Activated naive CD4-positive, alpha-beta T cell treated with anti-CD3 and anti-CD28 coated beads, Interleukin-2, amount 50 U/mL, for 72 hours (primary cell): ENCODE measurements around the gene VPS13C. TPM values are rescaled to one million over a fixed set of nuclear protein-coding genes. Genes with fewer than 3 reads are reported as not detected.
"Not testable (repeated sequence)": the region's sequence is repeated elsewhere in the genome, so short reads cannot be mapped to it uniquely, and the experiment has no call there.

ENCODE experiments used
- ATAC-seq, 2 donors: fragments of 150-1000 bp; cut with Tn5 transposase; 2 replicates each; pipeline ENCODE4 v1.10.0; 2021; ENCODE audit warnings: mild to moderate bottlenecking in 2 of 2, moderate library complexity in 2 of 2
- DNase-seq, 2 donors: peaks; one replicate each; pipeline ENCODE4 v3.0.0; 2021 to 2022; ENCODE audit warnings: low spot score in 2 of 2
- H3K27ac Mint-ChIP-seq, 2 donors: one replicate each; pipeline ENCODE4 v1.8.0; 2022; ENCODE audit warnings: mild to moderate bottlenecking in 2 of 2, mixed read lengths in 2 of 2
- H3K36me3 Mint-ChIP-seq, 2 donors: one replicate each; pipeline ENCODE4 v1.8.0; 2022; ENCODE audit warnings: mixed read lengths in 2 of 2
- H3K9me3 Mint-ChIP-seq, 2 donors: one replicate each; pipeline ENCODE4 v1.8.0; 2022; ENCODE audit warnings: mixed read lengths in 2 of 2
- total RNA-seq, 2 donors: library from RNA; stranded (reverse); gene quantifications; one replicate each; pipeline ENCODE4 v1.2.3, GENCODE V29; 2022

VPS13C gene
- total RNA-seq, 2 donors from 2014 or later: 59.4 to 61.0 TPM

- no peak overlapping the region for H3K27ac Mint-ChIP-seq
Observed at GRCh38 chr15:62020576-62021160, 39.6 kb downstream of the VPS13C start.

GRCh38 chr15:62005354-62005753, 54.9 kb downstream of the VPS13C start:
- not testable (repeated sequence) for ATAC-seq, DNase-seq, H3K9me3 Mint-ChIP-seq, H3K36me3 Mint-ChIP-seq, H3K27ac Mint-ChIP-seq

More at GRCh38 chr15:62020576-62021160, 39.6 kb downstream of the VPS13C start:
- ATAC-seq: no peak
- Mint-ChIP-seq H3K9me3 (peaks cover 3 to 11% of the 10 kb centered on the region in 2 donors), H3K36me3 (peaks cover 26 to 34% of the 10 kb centered on the region in 2 donors)
- no peak for DNase-seq

- Mint-ChIP-seq H3K36me3 (peaks cover 17 to 31% of the 10 kb centered on the region in 2 donors), H3K9me3 (peaks cover 0 to 4% of the 10 kb centered on the region in 2 donors), H3K27ac (no peak overlapping the region)
- DNase-seq (no peak), ATAC-seq (no peak)
Observed at GRCh38 chr15:61997786-61998185, 62.5 kb downstream of the VPS13C start.

DNA sequence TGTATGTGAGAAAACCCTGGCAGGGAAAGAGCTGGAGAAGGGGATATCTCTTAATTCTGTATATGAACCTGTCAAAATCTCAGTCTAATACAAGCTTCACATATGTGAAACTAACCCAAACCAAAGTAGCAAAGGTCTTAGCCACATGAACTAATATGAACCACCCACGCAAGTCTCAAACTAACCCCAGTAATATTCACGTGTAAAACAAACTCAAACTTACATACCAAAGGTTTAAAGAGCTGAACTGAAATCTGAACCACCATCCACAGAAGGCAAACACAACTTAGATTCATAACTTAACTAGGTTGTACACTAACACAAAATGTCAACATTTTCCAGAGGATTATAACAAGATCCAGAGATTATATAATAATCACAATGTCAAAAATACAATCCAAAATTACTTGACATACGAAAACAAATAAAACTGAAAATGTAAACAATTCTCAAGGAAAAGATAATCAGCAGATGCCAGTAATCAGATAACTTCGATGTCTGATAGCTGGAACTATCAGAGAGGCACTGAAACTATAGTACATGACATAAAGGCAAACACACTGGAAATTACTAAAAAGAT, 64.1 kb downstream of the VPS13C start:
- no peak overlapping the region for H3K27ac Mint-ChIP-seq
- ATAC-seq (no peak), DNase-seq (no peak)
- peaks cover 17 to 35% of the 10 kb centered on the region in 2 donors for H3K36me3 Mint-ChIP-seq
- H3K9me3 Mint-ChIP-seq: peaks cover 0 to 4% of the 10 kb centered on the region in 2 donors

GRCh38 chr15:61994216-61994615, 66.0 kb downstream of the VPS13C start:
- no peak for ATAC-seq
- H3K27ac Mint-ChIP-seq: no peak overlapping the region
- H3K36me3 Mint-ChIP-seq: peaks cover 18 to 36% of the 10 kb centered on the region in 2 donors
- H3K9me3 Mint-ChIP-seq: no peaks in the 10 kb centered on the region
- no peak for DNase-seq

- ATAC-seq: no peak
- DNase-seq: no peak
- no peak overlapping the region for H3K27ac Mint-ChIP-seq
- H3K9me3 Mint-ChIP-seq: no peaks in the 10 kb centered on the region
- H3K36me3 Mint-ChIP-seq: peaks cover 17 to 45% of the 10 kb centered on the region in 2 donors
Observed at GRCh38 chr15:61992518-61992917, 67.7 kb downstream of the VPS13C start.

- no peak for DNase-seq
- ATAC-seq: no peak
- Mint-ChIP-seq H3K9me3 (no peaks in the 10 kb centered on the region), H3K36me3 (peaks cover 20 to 36% of the 10 kb centered on the region in 2 donors), H3K27ac (no peak overlapping the region)
Observed at GRCh38 chr15:61989667-61990066, 70.6 kb downstream of the VPS13C start.

DNA sequence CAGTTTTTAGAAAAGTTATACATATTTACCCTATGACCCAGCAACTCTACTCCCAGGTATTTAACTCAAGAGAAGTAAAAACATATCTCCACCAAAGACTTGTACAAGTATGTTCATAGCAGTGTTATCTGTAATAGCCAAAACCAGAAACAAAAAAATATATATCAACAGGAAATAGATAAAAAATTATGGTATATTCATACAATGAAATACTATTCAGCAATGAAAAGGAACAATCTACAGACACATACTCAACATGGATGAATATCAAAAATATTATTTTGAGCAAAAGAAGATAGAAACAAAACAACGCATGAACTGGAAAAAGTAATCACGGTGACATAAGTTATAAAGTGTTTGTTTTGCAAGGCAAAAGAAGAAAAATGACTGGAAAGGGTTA, 72.4 kb downstream of the VPS13C start:
- H3K36me3 Mint-ChIP-seq: peaks cover 20 to 36% of the 10 kb centered on the region in 2 donors
- H3K9me3 Mint-ChIP-seq: no peaks in the 10 kb centered on the region
- ATAC-seq (no peak), DNase-seq (no peak)
- no peak overlapping the region for H3K27ac Mint-ChIP-seq

DNA sequence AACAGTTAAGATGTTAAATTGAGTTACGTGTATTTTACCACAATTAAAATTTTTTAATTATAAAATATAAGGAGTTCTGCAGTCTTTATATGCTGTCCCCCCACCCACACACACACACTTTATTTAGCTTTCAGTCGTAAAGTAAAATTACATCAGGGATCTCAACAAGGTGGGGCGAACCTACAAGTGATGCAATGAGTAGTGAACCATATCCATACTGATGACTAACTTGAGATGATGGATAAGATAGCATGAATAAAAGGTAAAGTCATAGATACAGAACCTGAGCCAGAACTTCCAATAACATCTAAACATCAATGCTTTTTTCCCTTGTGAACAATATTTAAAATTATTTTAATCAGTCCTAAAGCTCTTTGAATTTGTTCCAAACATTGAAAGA, 77.2 kb downstream of the VPS13C start:
- ATAC-seq (no peak), DNase-seq (no peak)
- Mint-ChIP-seq H3K9me3 (no peaks in the 10 kb centered on the region), H3K36me3 (peaks cover 18 to 30% of the 10 kb centered on the region in 2 donors), H3K27ac (no peak overlapping the region)

- no peak for ATAC-seq
- DNase-seq: no peak
- H3K27ac Mint-ChIP-seq: no peak overlapping the region
- no peaks in the 10 kb centered on the region for H3K9me3 Mint-ChIP-seq
- peaks cover 10 to 17% of the 10 kb centered on the region in 2 donors for H3K36me3 Mint-ChIP-seq
Observed at GRCh38 chr15:61978225-61978624, 82.0 kb downstream of the VPS13C start.

DNA sequence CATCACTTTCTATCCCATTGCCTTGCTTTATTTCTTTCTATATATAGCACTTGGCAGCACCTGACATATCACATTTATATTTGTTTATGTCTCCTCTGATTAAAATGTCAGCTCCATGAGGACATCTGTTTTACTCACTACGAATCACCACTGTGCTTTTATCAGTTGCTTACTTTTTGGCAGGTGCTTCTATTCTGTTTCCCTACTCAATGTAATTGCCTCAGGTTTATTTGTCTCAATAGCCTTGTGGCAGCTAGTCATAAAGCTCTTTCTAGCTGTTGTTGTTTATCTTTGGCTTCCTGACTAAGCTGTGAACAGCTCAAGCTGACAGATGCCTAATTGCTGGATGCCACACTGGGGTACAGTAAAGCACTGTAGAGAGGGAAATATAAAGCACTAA, 85.5 kb downstream of the VPS13C start:
- Mint-ChIP-seq H3K36me3 (peaks cover 10 to 14% of the 10 kb centered on the region in 2 donors), H3K27ac (peak overlapping the region in 1 of 2 donors; percentile 3), H3K9me3 (no peaks in the 10 kb centered on the region)
- ATAC-seq (no peak), DNase-seq (no peak)

DNA sequence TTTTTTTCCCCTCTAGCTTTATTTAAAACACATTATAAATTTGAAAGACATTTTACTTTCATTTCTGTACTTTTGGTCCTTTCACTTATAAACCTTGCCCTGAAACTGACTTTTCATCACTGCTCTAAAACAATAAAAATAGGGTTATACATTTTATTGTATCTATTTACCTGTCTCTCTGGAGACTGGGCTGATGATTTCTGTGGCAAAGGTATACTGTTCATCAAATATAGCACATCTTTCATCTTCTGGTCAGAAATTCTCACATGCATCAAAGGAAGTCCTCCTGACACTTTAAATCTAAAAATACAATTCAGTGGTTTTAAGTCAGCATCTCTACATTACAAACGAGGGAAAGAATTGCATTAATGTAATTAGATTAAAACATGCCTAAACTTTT, 86.1 kb downstream of the VPS13C start:
- ATAC-seq (no peak), DNase-seq (no peak)
- Mint-ChIP-seq H3K27ac (no peak overlapping the region), H3K9me3 (no peaks in the 10 kb centered on the region), H3K36me3 (peaks cover 5 to 8% of the 10 kb centered on the region in 2 donors)

- no peaks in the 10 kb centered on the region for H3K9me3 Mint-ChIP-seq
- ATAC-seq (no peak), DNase-seq (no peak)
- peaks cover 21 to 24% of the 10 kb centered on the region in 2 donors for H3K36me3 Mint-ChIP-seq
- H3K27ac Mint-ChIP-seq: no peak overlapping the region
Observed at GRCh38 chr15:61951949-61952348, 108.3 kb downstream of the VPS13C start.

DNA sequence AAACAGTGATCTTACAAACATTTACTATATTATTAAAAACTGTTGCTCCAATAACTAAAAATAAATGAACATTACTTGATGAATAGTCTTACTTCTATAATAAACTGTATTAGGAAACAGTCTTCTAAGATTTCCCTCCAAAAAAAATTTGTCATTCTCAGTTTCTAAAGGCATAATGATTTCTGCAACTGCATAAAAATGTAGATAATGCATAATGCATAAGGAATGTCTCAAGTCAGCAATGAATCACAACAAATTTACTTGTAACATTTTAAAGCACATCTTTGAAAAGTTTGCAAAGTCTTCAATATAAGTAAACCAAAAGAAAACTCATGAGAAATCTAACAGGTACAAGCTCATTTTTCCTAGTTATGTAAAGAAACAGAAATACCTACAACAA, 113.5 kb downstream of the VPS13C start:
- H3K27ac Mint-ChIP-seq: no peak overlapping the region
- H3K36me3 Mint-ChIP-seq: peaks cover 10 to 18% of the 10 kb centered on the region in 2 donors
- no peaks in the 10 kb centered on the region for H3K9me3 Mint-ChIP-seq

DNA sequence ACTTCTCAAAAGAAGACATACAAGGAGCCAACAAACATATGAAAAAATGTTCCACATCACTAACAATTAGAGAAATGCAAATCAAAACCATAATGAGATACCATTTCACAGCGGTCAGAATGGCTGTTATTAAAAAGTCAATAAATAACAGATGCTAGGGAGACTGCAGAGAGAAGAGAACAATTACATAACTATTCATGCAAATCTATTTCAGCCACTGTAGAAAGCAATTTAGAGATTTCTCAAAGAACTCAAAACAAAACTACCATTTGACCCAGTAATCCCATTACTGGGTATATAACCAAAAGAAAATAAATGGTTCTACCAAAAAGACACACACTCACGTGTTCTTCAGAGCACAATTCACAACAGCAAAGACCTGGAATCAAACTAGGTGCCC, 116.3 kb downstream of the VPS13C start:
- ATAC-seq: no peak
- Mint-ChIP-seq H3K9me3 (no peaks in the 10 kb centered on the region), H3K27ac (no peak overlapping the region), H3K36me3 (peaks cover 10 to 18% of the 10 kb centered on the region in 2 donors)
- no peak for DNase-seq

More for the DNA sequence above, 113.5 kb downstream of the VPS13C start:
- no peak for DNase-seq
- ATAC-seq: no peak

GRCh38 chr15:61938249-61938648, 122.0 kb downstream of the VPS13C start:
- ATAC-seq (no peak), DNase-seq (no peak)
- Mint-ChIP-seq H3K36me3 (peaks cover 0 to under 1% of the 10 kb centered on the region in 2 donors), H3K27ac (no peak overlapping the region), H3K9me3 (no peaks in the 10 kb centered on the region)

DNA sequence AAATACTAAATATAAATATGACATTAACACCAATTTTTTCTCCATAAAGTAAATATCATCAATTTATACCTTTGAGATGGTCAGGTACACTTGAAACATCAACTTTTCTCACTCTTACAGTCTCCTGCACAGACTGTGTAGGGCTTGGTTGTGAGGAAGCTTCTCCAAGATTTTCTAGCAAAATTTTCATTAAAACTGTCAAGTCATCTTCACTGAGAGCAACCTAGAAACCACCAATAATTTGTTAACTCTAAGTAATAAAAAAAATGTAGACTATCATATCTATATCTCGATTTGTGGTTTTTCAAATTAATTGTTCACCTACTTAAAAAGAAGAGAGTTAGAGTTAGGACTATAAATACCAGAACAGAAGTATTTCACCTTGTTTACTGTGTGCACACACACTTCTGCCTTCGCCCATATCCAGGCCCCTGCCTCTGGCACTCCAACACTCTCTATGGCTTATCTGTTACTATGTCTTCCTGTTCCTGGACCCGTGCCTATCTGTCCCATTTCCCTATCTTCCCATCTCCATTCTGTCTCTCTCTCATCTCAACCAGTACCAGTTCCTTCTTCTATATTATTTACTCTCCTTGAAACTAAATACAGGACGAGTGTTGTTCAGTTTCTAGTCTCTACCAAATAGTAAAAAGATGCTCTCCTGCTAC, 123.6 kb downstream of the VPS13C start:
- peak overlapping the region in 1 of 2 donors; percentile 0 for H3K27ac Mint-ChIP-seq
- no peaks in the 10 kb centered on the region for H3K36me3 Mint-ChIP-seq
- ATAC-seq (no peak), DNase-seq (no peak)
- H3K9me3 Mint-ChIP-seq: no peaks in the 10 kb centered on the region

DNA sequence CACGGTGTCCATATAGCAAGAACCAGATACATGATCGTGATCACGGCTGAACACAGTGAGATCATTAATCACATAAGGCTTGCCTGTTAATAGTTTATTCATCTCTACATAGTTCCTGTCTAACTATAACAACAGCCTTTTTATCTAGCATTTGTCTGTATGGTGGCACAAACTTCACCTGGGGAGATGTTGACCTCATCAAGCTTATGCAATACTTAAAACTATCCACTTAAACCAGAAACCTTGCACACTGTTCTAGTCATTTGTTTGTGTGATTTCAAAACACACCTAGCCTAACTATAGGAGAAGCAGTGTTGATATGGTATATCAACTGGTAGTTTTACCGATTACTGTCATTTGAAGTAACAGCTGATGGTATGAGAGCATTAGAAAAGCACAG, 124.8 kb downstream of the VPS13C start:
- no peak overlapping the region for H3K27ac Mint-ChIP-seq
- DNase-seq: no peak
- no peaks in the 10 kb centered on the region for H3K9me3 Mint-ChIP-seq
- ATAC-seq: no peak
- H3K36me3 Mint-ChIP-seq: no peaks in the 10 kb centered on the region
